Body of pancreas (tissue), 4 donors: ENCODE data around the gene BACE2.

ENCODE experiments used
- POLR2A ChIP-seq, 3 donors: fragments of 450-650 bp; IDR thresholded peaks; one replicate each; pipeline ENCODE4 v1.6.1; 2016; ENCODE audit warnings: antibody characterized with exemption in 3 of 3, mild to moderate bottlenecking in 2 of 3
- TF ChIP-seq, protein P1 (sequence below), 7 experiments: fragments of 450-650 bp in 4 of 7; fragments of 200-600 bp in 3 of 7; sonication (generic) in 3 of 7; IDR thresholded peaks; one replicate each; pipeline ENCODE4 v1.5.1; 2016 to 2019; ENCODE audit warnings: antibody characterized with exemption in 7 of 7

DNA sequence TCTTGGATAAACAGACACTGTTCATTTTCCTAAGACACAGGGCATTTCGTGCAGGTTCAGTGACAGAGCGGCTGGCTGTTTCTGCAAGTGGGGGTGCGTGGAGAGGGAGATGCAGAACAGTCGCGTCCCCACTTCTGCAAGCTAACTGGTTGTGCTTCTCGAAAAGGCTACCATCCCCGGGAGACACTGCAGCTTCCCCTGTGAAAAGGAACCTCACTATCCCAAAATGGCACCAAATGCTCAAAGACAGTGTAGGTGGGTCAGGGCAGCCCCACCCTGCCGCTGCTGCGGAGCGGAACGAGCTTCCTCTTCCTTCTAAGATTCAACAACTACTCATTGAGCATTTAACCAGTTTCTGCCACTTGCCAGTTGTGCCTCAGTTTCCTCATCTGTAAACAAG is 19.2 kb upstream of the BACE2 start:
- TF ChIP-seq, protein P1, sequence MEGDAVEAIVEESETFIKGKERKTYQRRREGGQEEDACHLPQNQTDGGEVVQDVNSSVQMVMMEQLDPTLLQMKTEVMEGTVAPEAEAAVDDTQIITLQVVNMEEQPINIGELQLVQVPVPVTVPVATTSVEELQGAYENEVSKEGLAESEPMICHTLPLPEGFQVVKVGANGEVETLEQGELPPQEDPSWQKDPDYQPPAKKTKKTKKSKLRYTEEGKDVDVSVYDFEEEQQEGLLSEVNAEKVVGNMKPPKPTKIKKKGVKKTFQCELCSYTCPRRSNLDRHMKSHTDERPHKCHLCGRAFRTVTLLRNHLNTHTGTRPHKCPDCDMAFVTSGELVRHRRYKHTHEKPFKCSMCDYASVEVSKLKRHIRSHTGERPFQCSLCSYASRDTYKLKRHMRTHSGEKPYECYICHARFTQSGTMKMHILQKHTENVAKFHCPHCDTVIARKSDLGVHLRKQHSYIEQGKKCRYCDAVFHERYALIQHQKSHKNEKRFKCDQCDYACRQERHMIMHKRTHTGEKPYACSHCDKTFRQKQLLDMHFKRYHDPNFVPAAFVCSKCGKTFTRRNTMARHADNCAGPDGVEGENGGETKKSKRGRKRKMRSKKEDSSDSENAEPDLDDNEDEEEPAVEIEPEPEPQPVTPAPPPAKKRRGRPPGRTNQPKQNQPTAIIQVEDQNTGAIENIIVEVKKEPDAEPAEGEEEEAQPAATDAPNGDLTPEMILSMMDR (IDR thresholded peaks at IDR 0.05) = no peak
- TF ChIP-seq POLR2A (IDR thresholded peaks at IDR 0.05) = no peak
